ENCODE data around the gene LARP4B.
"Not testable (repeated sequence)": the region's sequence is repeated elsewhere in the genome, so short reads cannot be mapped to it uniquely, and the experiment has no call there.

LARP4B gene

GRCh38 chr10:771647-772046 lies 159.9 kb downstream of the LARP4B start:
- Histone ChIP-seq H3K36me3 (no peaks in the 10 kb centered on the region), H3K9me3 (no peaks in the 10 kb centered on the region), H3K4me1 (ENCODE audit: control insufficient read depth in 1 of 2, insufficient read depth in 1 of 2, low read depth in 1 of 2, low read length in 1 of 2) (no peaks in the 10 kb centered on the region), H3K27ac (no peak overlapping the region), H3K27me3 (no peaks in the 10 kb centered on the region), H3K4me3 (ENCODE audit: low read depth in 1 of 2, low read length in 1 of 2) (no peak overlapping the region)
- no peak for TF ChIP-seq CTCF (IDR thresholded peaks at IDR 0.05)

- Histone ChIP-seq H3K4me1 (ENCODE audit: control insufficient read depth in 1 of 2, insufficient read depth in 1 of 2, low read depth in 1 of 2, low read length in 1 of 2) (no peaks in the 10 kb centered on the region), H3K4me3 (ENCODE audit: low read depth in 1 of 2, low read length in 1 of 2) (no peak overlapping the region), H3K9me3 (no peaks in the 10 kb centered on the region), H3K27ac (no peak overlapping the region), H3K27me3 (no peaks in the 10 kb centered on the region), H3K36me3 (no peaks in the 10 kb centered on the region)
- TF ChIP-seq CTCF (IDR thresholded peaks at IDR 0.05), result no peak
Measured at GRCh38 chr10:770975-771374, 160.5 kb downstream of the LARP4B start.

GRCh38 chr10:770048-770712 lies 161.3 kb downstream of the LARP4B start:
- not testable (repeated sequence) for H3K27ac ChIP-seq; H3K4me3 ChIP-seq (ENCODE audit: low read depth in 1 of 2, low read length in 1 of 2); H3K4me1 ChIP-seq (ENCODE audit: control insufficient read depth in 1 of 2, insufficient read depth in 1 of 2, low read depth in 1 of 2, low read length in 1 of 2); H3K27me3 ChIP-seq; H3K36me3 ChIP-seq; H3K9me3 ChIP-seq

- H3K4me1 ChIP-seq (ENCODE audit: control insufficient read depth in 1 of 2, insufficient read depth in 1 of 2, low read depth in 1 of 2, low read length in 1 of 2), result no peaks in the 10 kb centered on the region
- no peaks in the 10 kb centered on the region for H3K9me3 ChIP-seq
- H3K27ac ChIP-seq, result no peak overlapping the region
- no peaks in the 10 kb centered on the region for H3K27me3 ChIP-seq
- no peak for TF ChIP-seq CTCF (IDR thresholded peaks at IDR 0.05)
- no peak overlapping the region for H3K4me3 ChIP-seq (ENCODE audit: low read depth in 1 of 2, low read length in 1 of 2)
- no peaks in the 10 kb centered on the region for H3K36me3 ChIP-seq
Measured at GRCh38 chr10:767794-768193, 163.7 kb downstream of the LARP4B start.

- H3K27me3 ChIP-seq, result no peaks in the 10 kb centered on the region
- no peak for TF ChIP-seq CTCF (IDR thresholded peaks at IDR 0.05)
- no peak overlapping the region for H3K27ac ChIP-seq
- H3K4me1 ChIP-seq (ENCODE audit: control insufficient read depth in 1 of 2, insufficient read depth in 1 of 2, low read depth in 1 of 2, low read length in 1 of 2), result no peaks in the 10 kb centered on the region
- no peak overlapping the region for H3K4me3 ChIP-seq (ENCODE audit: low read depth in 1 of 2, low read length in 1 of 2)
- H3K36me3 ChIP-seq, result no peaks in the 10 kb centered on the region
- H3K9me3 ChIP-seq, result no peaks in the 10 kb centered on the region
Measured at GRCh38 chr10:767211-767610, 164.3 kb downstream of the LARP4B start.

- H3K27ac ChIP-seq, result no peak overlapping the region
- H3K4me3 ChIP-seq (ENCODE audit: low read depth in 1 of 2, low read length in 1 of 2), result no peak overlapping the region
- no peaks in the 10 kb centered on the region for H3K4me1 ChIP-seq (ENCODE audit: control insufficient read depth in 1 of 2, insufficient read depth in 1 of 2, low read depth in 1 of 2, low read length in 1 of 2)
- H3K9me3 ChIP-seq, result peaks cover 7% of the 10 kb centered on the region
- no peak for TF ChIP-seq CTCF (IDR thresholded peaks at IDR 0.05)
- no peaks in the 10 kb centered on the region for H3K27me3 ChIP-seq
- no peaks in the 10 kb centered on the region for H3K36me3 ChIP-seq
Measured at GRCh38 chr10:761376-761775, 170.1 kb downstream of the LARP4B start.
